Stimulated activated CD4-positive, alpha-beta T cell treated with anti-CD3 and anti-CD28 coated beads, Interleukin-1b, Interleukin-23, amount 100 ng/mL, for 4 hours (primary cell): ENCODE results near the gene SUSD1.
"Not testable (repeated sequence)": the region's sequence is repeated elsewhere in the genome, so short reads cannot be mapped to it uniquely, and the experiment has no call there.

Experiments
- DNase-seq, 2 donors: peaks; one replicate each; pipeline ENCODE4 v3.0.0-alpha.2; 2020; ENCODE audit warnings: low read depth in 2 of 2

Gene SUSD1

DNA sequence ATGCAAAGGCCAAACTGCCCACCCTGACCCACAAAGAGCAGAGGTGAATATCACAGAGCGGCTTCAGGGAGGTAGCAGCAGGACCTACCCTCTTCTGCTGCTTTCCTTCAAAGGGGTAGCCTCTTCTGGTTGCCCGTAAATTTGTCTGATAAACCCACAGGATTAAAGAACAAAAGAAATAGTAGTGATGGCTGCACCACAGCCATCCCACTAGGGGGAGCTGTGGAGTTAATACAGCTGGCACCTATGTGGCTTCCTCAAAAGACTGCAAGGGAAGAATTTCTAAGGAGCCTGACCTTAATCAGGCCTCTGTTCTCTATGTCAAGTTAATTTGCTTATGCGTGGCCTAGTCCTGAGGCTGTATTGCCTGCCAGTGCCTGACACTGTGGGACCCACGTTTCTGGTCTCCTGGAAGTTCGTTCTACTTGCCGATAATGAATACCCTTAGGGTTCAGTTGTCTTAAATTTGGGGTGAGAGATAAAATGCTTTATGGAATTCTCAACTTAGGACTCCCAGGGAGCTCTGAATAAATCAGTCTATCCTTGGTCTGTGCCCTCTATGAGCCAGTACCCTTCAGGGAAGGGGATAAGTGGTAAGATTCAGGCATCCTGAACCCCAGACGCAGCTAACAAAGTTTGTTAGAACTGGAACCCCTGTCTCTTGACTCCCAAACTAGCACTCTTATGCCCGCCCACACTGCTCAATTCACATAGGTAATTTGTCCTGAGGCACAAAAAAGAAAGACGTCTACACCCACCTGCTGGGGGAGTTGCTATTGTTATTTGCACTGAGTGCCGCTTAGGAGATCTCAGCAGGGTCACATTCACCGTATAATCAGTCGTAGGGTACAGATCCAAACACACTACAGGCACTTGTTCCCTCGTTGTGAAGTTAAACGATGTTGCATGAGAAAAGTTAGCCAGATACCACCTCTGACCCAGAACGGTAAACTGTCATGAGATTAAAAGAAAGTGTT lies 77.1 kb downstream of the SUSD1 start:
- DNase-seq = peak; percentile 37 to 70

DNA sequence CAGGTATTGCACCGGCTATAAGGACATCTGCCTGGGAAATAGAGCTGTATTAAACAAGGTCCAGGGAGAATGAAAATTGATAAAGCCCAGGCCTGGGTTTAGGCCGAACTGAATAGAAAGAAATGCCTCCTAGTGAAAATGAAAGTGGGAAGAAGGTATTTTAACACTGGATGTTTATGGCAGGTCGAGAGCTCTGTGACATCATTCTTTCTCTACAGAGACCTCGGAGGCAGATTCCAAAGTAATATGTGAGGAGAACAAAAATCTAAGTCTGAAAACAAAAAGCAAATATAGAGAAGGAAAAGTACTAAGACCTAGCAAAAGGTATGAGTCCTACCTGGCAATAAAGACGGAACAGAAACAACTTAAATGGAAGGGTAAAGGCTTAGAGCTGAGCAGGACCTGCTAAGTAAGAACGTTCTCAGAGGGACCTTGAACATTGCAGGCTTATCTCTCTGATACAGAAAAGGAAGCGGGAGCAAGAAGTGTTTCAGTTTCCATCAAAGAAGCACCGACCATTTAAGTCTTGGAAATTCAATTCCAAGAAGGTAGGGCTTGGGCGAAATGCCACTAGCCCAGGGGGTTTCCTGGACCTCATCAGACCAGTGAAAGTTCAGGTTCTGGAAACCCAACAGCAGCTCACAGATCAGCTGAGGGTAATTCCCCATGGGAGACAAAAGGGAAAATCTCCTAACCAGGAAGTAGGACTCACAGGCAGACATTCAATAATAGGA lies 80.0 kb downstream of the SUSD1 start:
- DNase-seq = no peak

DNA sequence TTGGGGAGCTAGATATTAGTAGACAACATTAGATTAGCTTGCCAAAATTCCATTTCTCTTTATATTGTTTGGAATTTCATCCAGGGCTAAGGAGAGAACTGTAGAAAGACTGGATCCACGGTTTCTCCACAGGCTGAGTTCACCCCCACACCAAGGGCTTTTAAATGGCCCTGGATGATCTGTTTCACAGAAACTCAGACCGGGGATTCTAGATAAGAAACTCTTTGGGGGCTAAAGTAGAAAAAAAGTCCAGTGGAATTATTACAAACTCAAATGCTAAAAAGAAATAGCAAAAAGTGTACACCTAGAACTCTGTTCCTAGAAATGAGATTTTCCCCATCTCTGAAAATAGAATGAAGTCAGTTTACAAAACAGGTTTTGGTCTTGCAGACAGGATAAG lies 80.9 kb downstream of the SUSD1 start:
- DNase-seq = no peak

DNA sequence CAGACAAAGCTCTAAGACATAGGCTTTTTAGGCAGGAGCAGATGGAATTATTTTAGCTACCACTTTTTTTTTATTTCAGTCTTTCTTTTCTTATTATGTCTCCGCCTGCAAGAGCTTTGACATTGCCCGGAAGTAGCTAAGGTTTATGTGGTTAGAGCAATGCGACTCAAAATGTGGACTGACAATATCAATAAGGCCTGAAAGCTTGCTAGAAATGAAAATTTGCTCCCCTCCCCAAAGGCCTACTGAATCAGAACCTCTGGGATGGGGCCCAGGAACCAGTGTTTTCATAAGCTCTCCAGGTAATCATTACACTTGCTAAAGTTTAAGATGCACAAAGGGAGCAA lies 81.3 kb downstream of the SUSD1 start:
- DNase-seq = no peak

DNA sequence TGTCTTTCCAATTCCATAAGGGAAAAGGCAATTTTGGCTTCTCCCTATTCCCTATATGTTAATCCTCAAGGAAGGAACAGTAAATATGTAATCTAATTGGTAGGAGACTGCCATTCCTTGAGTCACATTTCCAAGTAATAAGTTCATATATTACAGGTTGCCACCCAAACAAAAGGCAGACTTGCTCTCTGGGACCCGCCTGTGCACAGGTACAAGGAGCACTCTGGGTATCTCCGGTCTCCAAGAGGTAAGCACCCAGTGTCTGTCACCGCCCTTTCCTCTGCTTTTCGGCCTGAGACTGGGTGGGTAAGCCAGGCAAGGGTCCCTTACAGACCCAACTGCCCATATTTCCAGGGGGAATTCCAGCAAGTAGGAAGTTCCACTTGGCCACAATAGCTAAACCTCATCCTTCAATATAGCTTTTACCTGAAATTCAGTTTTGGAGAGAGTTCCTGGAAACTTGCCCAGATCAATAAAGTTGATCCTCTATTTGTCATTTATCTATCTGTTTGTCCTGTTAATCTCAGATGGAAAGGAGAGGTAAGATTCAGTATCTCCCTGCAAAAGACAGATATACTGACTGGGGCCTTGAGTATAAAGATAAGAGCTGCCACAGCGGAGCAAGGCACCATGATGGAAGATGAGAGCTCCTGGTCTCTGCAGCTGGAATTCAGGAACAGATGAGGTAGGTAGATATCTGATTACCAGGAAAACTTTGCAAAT lies 81.8 kb downstream of the SUSD1 start:
- DNase-seq = no peak

DNA sequence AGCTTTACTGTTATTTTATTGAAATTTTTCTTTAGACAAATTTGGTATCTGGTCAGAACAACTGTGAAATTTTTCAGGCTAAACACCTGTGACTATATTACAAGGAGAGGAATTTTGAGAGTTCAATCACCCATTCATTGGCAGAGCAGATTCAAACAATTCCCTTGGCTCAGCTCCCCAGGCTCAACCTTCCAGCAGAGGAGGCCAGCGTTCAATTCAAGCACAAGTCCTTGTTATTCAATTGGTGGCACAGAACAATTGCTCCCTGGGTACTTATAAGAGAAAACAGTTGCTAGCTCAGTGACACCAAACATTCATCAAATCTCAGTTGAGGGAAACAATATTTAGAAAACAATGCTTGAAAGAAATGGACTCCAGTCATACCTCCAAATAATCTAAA lies 83.3 kb downstream of the SUSD1 start:
- no peak for DNase-seq

DNA sequence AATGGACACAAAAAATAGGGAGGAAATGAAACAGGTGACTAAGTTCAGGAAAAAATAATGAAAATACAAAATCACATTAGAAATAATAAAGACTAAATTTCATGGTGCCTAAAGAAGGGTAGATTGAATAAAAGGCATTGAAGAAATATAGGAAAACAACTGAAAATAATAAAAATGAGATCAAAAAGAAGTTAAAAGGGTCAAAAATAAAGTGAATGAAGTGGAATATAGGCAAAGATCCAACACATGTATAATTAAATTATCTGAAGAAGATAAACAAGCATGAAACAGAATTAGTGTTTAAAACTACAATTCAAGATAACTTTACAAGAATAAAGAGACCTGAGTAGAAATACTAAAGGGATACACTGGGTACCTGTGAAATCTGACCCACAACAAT lies 87.6 kb downstream of the SUSD1 start:
- no peak for DNase-seq

DNA sequence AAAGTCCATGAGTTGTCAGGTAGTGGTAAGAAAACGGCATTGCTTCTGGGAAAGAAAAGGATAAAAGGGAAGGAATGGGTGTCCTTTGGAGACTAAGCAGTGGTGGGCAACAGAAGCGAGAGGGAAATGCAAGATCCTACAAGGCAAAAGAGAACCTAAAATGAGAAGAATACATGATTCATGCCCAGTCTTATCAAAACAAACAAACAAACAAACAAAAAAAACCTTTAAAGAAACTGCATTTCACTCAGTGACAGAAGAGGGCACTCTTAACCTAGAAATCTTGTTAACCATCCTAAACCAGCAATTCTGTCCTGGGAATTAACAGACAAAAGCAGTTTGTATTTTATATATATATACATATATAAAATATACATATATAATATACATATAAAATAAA lies 88.5 kb downstream of the SUSD1 start:
- DNase-seq = no peak

DNA sequence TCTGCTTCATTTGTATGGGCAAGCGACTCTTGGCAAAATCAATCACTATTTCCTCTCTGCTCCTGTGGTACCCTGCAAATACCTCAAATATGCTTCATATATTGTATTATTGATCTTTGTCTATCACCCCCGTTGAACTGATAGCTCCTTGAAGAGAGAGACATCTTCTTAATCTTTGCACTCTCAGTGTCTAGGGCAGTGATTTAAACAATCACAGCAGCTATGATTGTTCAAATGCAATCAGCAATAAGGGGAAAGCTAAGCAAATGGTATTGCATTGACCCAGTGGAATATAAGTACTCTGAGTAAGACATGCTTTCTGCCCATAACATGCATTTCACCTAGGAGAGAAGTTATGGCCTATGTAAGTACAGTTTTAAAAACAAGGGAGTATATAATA lies 90.2 kb downstream of the SUSD1 start:
- DNase-seq = no peak

DNA sequence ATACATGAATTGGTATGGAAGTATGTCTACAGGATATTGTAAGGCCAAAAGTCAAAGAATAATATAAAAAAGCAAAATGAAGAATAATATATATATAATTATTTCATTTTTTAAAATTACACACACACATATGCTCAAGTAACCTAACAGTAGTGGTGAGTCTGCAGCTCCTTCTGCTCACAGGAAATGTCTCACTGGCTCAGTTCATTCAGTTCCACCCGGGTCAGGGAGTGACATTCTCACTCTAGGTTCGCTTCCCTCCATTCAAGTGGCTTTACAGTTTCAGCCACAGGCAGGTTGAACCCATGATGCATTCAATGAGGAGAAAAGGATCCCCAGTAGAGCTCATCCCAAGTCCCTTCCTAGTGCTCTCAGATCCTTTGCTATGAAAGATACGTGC lies 90.8 kb downstream of the SUSD1 start:
- DNase-seq = no peak

DNA sequence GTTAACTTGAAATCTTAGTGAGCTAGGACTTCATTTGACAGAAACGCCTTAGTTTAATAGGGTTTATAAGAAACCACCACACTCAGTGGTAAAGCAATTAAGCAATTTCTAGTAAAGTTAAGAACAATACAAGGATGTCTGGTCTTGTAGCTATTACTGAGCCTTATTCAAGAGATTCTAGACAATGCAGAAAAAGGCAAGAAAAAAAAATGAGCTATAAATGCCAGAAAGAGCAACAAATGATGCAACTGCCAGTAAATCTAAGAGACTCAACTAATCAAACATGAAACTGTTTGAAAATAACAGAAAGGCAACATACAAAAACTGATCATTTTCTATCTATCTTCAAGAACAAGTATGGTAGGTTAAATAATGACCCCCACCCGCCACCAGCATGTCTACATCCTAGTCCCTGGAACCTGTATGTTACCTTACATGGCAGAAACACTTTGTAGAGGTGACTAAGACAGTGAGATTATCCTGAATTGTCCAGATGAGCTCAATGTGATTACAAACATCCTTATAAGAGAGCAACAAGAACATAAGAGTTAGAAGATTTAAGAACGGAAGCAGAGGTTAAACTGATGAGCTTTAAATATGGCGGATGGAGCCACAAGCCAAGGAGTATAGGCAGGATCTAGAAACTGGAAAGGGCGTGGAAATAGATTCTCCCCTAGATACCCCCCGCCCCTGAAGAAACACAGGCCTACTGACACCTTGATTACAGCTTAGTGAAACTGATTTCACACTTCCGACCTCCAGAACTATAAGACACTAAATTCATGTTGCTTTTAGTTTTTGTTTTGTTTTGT lies 93.0 kb downstream of the SUSD1 start:
- DNase-seq = no peak

DNA sequence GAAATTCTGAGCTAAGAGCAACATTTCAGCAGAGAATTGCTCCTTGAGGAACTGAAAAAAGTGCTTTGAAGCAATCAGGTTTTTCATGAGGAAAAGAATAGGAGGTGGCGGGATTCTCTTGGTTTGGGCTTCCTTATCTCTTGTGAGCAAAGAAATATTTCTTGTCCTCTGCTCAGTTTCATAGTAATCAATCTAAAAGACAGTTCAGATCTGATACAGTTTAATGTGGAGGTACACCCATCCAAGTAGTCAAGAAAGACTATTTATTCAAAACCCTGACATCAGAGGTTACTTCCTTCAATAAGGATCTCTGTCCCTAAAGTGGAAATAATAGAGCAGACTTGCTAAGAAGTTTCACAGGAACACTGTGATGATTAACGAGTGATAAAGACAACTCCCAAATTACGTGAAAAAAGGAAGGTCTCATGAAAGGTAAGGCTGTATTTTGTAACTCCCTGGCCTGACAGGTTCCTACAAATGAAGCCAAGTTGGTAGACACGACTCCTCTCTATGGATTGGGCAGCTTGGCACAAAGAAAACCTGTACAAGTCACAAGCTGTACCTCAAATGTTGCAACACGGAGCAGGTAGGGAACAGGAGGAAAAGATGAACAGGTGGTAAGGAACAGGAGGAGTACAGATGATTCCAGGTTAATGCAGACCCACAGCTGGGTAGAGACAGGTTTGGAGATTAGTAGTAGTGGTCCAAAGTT lies 94.1 kb downstream of the SUSD1 start:
- no peak for DNase-seq

DNA sequence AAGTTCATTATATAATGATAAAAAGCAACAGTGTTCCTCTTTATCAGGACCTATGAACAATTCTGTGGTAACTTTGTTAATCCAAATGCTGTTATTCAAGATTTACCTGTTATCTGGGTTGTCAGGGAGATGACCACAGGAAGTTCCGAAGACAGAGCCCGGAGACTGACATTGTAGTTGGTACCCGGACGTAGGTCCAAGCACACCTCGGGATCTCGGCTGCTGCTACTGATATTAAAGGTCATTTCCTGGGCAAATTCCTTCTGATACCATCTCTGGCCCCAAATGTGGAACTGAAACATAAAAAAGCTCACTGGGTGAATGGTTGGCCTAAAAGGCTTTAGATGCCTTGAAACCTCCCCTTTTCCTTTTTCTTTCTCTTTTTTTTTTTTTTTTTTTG lies 96.7 kb downstream of the SUSD1 start:
- no peak for DNase-seq

DNA sequence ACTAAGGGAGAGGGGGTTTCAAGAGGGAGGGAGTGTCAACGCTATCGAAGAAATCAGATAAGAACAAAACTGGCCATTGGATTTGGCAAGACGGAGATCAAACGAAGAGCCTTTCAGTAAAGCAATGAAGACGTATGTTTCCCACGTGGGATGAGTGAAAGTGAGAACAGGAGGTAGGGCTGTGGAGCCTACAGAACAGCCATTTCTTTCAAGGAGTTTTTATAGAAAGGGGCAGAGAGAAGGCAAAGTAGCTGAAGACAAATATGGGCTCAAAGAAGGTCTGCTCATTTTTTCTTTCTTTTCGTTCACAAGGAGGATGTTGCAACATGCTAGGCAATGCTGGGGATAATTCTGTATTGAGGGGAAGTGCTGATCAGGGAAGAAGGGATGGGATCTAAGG lies 98.3 kb downstream of the SUSD1 start:
- no peak for DNase-seq

DNA sequence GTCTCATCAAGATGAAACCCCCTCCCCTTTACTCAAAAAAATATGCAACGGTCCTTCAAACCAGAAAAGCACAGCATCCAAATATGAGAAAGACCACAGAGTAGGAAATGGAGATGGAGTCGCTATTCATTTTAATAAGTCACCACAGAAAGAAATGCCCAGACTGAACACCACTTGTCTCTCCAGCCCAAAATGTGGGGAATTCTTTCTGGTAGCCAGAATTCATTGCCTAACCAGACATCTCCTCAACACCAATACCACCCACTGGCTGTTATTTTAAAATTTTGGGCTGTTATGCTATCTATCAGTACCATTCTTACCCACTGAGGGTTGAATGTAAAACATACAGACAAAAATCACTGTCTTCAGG lies 100.1 kb downstream of the SUSD1 start:
- DNase-seq = no peak

DNA sequence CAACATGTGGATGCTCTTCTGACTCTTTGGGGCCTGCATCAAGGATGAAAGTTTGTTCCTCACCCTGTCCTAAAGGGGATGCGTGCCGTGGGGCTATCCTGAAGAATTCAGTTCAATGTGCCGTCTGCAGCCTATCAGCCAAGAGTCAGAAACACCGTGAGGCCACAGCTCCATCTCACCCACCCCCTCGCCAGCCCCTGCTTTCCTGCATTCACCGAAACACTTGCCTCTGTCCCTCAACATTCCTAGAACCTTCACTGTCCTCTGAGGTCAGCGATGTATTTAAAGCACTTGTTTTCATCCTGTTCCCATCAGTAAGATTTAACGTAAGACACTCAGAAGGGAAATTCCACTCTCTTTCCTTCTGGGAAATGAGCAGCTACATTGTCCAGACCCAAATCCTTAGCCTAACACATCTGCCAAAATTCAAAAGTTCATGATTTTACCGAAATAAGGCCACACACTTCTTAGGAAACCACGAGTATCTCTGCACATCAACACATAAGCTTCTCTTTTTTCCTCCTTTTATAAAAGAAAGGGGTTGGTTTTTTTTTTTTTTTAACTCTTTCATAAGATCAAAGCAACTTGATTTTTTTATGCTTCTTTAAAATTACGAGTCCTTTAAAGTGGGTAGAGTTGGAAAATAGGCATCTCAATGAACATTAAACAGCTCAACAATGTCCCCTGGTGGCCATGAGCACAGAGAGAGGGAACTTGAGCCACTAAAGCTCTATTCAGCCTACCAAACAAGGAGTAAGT lies 100.7 kb downstream of the SUSD1 start:
- DNase-seq = peak; percentile 44 to 72

DNA sequence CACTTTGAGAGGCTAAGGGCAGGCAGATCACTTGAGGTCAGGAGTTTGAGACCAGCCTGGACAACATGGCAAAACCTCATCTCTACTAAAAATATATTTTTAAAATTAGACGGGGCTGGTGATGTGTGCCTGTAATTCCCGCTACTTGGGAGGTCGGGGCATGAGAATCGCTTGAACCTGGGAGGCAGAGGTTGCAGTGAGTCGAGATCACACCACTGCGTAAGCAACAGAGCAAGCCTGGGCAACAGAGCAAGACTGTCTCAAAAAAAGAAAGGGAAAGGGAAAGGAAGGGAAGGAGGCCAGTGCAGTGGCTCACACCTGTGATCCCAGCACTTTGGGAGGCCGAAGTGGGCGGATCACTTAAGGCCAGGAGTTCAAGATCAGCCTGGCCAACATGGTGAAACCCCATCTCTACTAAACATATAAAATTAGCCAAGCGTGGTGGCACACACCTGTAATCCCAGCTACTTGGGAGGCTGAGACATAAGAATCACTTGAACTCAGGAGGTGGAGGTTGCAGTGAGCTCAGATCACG lies 101.4 kb downstream of the SUSD1 start:
- DNase-seq = not testable (repeated sequence)

DNA sequence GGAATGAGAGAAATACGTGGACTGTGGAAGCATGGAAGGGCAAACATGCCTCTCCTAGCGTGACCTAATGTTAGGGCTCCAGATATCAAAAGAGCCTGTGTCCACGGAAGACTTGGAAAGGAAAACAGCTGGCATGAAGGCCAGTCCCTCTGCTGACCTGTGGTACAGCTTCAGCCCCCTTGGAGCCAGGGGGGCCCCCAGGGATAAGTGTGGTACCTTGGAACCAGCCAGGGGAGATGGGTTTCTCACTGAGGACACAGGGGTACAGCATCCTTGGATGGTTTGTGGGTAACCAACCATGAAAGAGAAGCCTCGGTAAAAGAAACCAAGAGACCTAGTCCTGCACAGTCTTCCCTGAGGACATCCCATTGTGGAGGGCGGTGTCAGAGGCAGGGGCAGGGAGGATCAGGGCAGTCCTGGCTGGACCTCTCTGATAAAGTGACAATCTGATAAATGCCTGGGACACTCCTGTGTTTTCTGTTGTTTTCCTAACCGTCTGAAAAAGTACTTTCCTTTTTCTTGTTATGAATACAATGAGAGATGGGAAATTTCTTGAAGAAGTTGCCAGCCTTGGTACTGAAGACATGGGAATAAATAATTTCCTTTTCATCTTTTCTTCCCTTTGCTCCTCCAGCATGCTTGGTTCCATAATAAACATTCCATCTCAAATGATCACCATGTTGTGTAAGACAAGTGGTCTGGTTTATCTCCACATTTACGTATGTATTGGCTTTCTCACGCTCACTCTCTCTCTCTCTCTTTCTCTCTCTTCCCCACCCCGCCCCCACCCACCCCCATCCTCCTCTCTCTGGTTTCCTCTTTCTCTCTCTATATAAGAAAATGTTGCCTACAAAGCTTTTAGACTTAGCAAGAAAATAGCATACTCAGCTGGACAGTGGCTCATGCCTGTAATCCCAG lies 102.1 kb downstream of the SUSD1 start:
- no peak for DNase-seq
